ENCODE measurements around the gene MINDY4. TPM values are rescaled to one million over a fixed set of nuclear protein-coding genes. Genes with fewer than 3 reads are reported as not detected.

The MINDY4 gene
- total RNA-seq, 1 donor from 2014 or later = 4.1 TPM

GRCh38 chr7:30900803-30901362 lies 129.7 kb downstream of the MINDY4 start:
- Histone ChIP-seq H3K27me3 (ENCODE audit: insufficient read depth, low read length) (peaks cover 10% of the 10 kb centered on the region), H3K9me3 (ENCODE audit: insufficient read depth, low read depth, low read length) (no peaks in the 10 kb centered on the region), H2AFZ (ENCODE audit: low read depth, low read length) (no peak overlapping the region), H3K4me3 (ENCODE audit: insufficient read depth, low read depth, low read length) (no peak overlapping the region), H3K27ac (ENCODE audit: low read depth, low read length) (no peak overlapping the region), H3K4me1 (ENCODE audit: insufficient read depth, low read length) (no peaks in the 10 kb centered on the region), H3K9ac (ENCODE audit: low read length) (no peak overlapping the region), H4K20me1 (ENCODE audit: insufficient read depth, low read length) (no peaks in the 10 kb centered on the region), H3K36me3 (ENCODE audit: insufficient read depth, low read length) (no peaks in the 10 kb centered on the region), H3K4me2 (ENCODE audit: low read length) (no peak overlapping the region), H3K79me2 (ENCODE audit: insufficient read depth, low read length) (no peaks in the 10 kb centered on the region)
- no peaks in the 10 kb centered on the region for H3K4me1 Mint-ChIP-seq (ENCODE audit: low read depth, unreplicated experiment)
- no peak overlapping the region for H3K4me3 Mint-ChIP-seq (ENCODE audit: unreplicated experiment)
- TF ChIP-seq CTCF (IDR thresholded peaks at IDR 0.05; ENCODE audit: insufficient read depth, low read depth, low read length) = no peak
- H3K9me3 Mint-ChIP-seq (ENCODE audit: unreplicated experiment) = no peaks in the 10 kb centered on the region
- no peak for DNase-seq (ENCODE audit: low read depth)
- H3K36me3 Mint-ChIP-seq (ENCODE audit: low read depth, unreplicated experiment) = no peaks in the 10 kb centered on the region
- H3K27me3 Mint-ChIP-seq (ENCODE audit: low read depth, unreplicated experiment) = peaks cover 38% of the 10 kb centered on the region
- FAIRE-seq = no peak
- H3K27ac Mint-ChIP-seq (ENCODE audit: unreplicated experiment) = no peak overlapping the region

- Histone ChIP-seq H3K4me1 (ENCODE audit: insufficient read depth, low read length) (peaks cover 8% of the 10 kb centered on the region), H4K20me1 (ENCODE audit: insufficient read depth, low read length) (no peaks in the 10 kb centered on the region), H3K27ac (ENCODE audit: low read depth, low read length) (no peak overlapping the region), H3K4me2 (ENCODE audit: low read length) (no peak overlapping the region), H3K9ac (ENCODE audit: low read length) (no peak overlapping the region), H3K36me3 (ENCODE audit: insufficient read depth, low read length) (no peaks in the 10 kb centered on the region), H2AFZ (ENCODE audit: low read depth, low read length) (no peak overlapping the region), H3K9me3 (ENCODE audit: insufficient read depth, low read depth, low read length) (no peaks in the 10 kb centered on the region), H3K27me3 (ENCODE audit: insufficient read depth, low read length) (peaks cover 8% of the 10 kb centered on the region), H3K4me3 (ENCODE audit: insufficient read depth, low read depth, low read length) (no peak overlapping the region), H3K79me2 (ENCODE audit: insufficient read depth, low read length) (no peaks in the 10 kb centered on the region)
- no peak for TF ChIP-seq CTCF (IDR thresholded peaks at IDR 0.05; ENCODE audit: insufficient read depth, low read depth, low read length)
- no peak for TF ChIP-seq EZH2 (IDR thresholded peaks at IDR 0.05; ENCODE audit: insufficient read depth, low read length)
- Mint-ChIP-seq H3K4me3 (ENCODE audit: unreplicated experiment) (no peak overlapping the region), H3K9me3 (ENCODE audit: unreplicated experiment) (no peaks in the 10 kb centered on the region), H3K36me3 (ENCODE audit: low read depth, unreplicated experiment) (no peaks in the 10 kb centered on the region), H3K27ac (ENCODE audit: unreplicated experiment) (no peak overlapping the region), H3K4me1 (ENCODE audit: low read depth, unreplicated experiment) (peaks cover 6% of the 10 kb centered on the region), H3K27me3 (ENCODE audit: low read depth, unreplicated experiment) (peaks cover 40% of the 10 kb centered on the region)
- FAIRE-seq (no peak), DNase-seq (ENCODE audit: low read depth) (no peak)
Observed at GRCh38 chr7:30901856-30902255, 130.6 kb downstream of the MINDY4 start.

GRCh38 chr7:30902466-30902865 lies 131.2 kb downstream of the MINDY4 start:
- Histone ChIP-seq H3K4me3 (ENCODE audit: insufficient read depth, low read depth, low read length) (no peak overlapping the region), H2AFZ (ENCODE audit: low read depth, low read length) (no peak overlapping the region), H4K20me1 (ENCODE audit: insufficient read depth, low read length) (no peaks in the 10 kb centered on the region), H3K4me2 (ENCODE audit: low read length) (no peak overlapping the region), H3K27ac (ENCODE audit: low read depth, low read length) (no peak overlapping the region), H3K9me3 (ENCODE audit: insufficient read depth, low read depth, low read length) (no peaks in the 10 kb centered on the region), H3K4me1 (ENCODE audit: insufficient read depth, low read length) (peaks cover 9% of the 10 kb centered on the region), H3K36me3 (ENCODE audit: insufficient read depth, low read length) (no peaks in the 10 kb centered on the region), H3K9ac (ENCODE audit: low read length) (no peak overlapping the region), H3K79me2 (ENCODE audit: insufficient read depth, low read length) (no peaks in the 10 kb centered on the region), H3K27me3 (ENCODE audit: insufficient read depth, low read length) (peaks cover 8% of the 10 kb centered on the region)
- no peaks in the 10 kb centered on the region for H3K9me3 Mint-ChIP-seq (ENCODE audit: unreplicated experiment)
- peaks cover 6% of the 10 kb centered on the region for H3K4me1 Mint-ChIP-seq (ENCODE audit: low read depth, unreplicated experiment)
- H3K27me3 Mint-ChIP-seq (ENCODE audit: low read depth, unreplicated experiment) = peaks cover 37% of the 10 kb centered on the region
- no peaks in the 10 kb centered on the region for H3K36me3 Mint-ChIP-seq (ENCODE audit: low read depth, unreplicated experiment)
- no peak overlapping the region for H3K27ac Mint-ChIP-seq (ENCODE audit: unreplicated experiment)
- H3K4me3 Mint-ChIP-seq (ENCODE audit: unreplicated experiment) = no peak overlapping the region
- TF ChIP-seq CTCF (IDR thresholded peaks at IDR 0.05; ENCODE audit: insufficient read depth, low read depth, low read length) = no peak
- TF ChIP-seq EZH2 (IDR thresholded peaks at IDR 0.05; ENCODE audit: insufficient read depth, low read length) = no peak
- DNase-seq (ENCODE audit: low read depth) (no peak), FAIRE-seq (no peak)
